ENCODE data around the gene PCDH19. TPM values are rescaled to one million over a fixed set of nuclear protein-coding genes. Genes with fewer than 3 reads are reported as not detected.

PCDH19 gene
- total RNA-seq, 1 donor from 2014 or later = 0.20 TPM

DNA sequence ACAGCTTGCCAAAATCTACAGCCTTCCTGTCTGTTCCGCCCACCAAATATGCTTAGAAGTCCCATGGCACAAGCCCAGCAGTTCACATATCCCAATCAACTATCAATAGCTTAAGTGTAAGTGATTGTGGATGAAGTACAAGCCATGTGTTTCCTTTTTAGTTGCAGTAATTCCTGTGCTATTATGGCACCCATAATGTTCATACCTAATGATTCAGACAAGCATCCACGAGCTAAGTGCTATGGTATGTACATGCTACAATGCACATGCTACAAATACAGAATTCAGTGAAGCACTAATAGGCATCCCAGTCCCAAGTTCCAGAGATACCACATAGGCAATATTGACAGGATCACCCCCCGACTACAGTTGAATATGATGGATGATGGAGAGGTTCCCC is 94.5 kb downstream of the PCDH19 start:
- no peak for DNase-seq (ENCODE audit: low read depth in 2 of 2)

DNA sequence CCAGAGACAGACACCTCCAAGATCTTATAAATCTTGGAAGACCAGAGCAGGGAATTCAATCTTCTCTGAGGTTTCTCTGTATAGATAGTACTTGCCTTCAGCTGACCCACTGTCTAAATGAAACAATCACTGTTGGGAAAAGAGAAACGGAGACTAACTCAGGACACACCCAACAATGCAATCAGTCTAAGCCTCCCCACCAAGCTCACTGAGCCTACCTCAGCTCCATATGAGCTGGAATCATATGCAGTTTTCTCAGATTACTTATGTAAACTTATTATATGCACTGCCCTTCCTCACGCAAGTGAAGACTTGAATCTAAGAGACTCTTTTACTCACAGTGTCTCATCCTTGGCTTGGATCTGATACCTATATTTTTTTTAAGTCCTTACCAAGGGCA is 110.5 kb downstream of the PCDH19 start:
- no peak for DNase-seq (ENCODE audit: low read depth in 2 of 2)

DNA sequence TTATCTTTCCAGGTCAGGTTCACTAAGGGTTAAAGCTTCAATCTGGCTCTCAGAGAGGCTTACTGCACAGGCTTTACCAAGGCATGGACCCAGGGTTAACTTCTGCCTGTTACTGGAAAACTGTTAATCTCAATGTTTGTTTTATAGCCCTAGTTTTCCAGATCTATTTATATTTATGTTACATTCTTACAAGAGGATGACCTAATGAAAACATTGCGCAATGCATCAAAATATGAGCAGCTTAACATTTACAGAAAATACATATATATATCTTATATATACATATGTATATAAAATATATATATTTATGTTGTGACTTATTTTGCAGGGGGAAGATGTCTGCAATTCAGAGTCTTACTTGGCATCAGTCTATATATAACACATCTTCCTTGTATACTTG is 112.3 kb downstream of the PCDH19 start:
- no peak for DNase-seq (ENCODE audit: low read depth in 2 of 2)

DNA sequence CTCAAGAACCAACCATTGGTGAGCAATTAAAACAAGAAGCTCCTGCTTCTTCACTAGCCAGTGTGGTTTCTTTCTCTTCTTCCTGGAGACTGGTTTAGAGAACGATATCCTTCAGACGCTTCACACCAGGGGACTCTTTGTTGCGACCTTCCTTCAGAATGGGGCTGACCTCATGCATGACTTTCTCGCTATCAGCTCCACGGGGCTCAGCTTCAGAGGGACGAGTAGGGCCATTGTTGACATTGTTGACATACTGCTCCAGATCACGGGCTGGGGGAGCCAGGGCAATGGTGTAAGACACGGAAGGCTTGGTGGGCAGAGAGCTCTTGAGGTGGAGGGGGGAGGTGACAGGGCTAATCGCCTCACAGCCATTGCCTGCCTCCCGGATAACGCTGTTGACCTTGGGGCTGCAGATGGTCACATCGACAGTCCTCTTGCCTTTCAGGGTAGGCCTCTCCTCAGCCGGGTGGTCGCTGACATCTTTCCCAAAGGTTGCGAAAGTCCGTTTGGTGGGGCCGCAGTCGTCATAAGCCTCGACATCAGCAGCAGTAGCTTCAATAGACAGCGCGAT is 113.8 kb downstream of the PCDH19 start:
- DNase-seq (ENCODE audit: low read depth in 2 of 2) = no peak

DNA sequence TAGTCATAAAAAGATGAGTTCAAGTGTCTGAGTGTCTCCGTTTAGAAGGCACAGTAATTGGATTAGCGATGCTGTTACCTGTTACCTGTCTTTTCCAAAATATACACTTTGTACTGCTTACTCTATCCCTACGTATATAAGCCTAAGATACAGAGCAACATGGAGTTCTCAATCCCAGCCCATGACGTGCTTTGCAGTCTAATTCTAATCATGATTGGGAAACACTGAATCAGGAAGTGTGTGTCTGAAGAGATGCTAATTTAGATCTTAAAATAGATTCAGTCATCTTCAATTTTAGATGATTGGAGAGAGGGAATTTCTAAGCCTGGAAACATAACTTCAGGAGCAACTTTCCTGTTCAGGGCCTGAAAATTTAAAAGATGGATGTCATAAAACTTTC is 115.1 kb downstream of the PCDH19 start:
- DNase-seq (ENCODE audit: low read depth in 2 of 2) = no peak

DNA sequence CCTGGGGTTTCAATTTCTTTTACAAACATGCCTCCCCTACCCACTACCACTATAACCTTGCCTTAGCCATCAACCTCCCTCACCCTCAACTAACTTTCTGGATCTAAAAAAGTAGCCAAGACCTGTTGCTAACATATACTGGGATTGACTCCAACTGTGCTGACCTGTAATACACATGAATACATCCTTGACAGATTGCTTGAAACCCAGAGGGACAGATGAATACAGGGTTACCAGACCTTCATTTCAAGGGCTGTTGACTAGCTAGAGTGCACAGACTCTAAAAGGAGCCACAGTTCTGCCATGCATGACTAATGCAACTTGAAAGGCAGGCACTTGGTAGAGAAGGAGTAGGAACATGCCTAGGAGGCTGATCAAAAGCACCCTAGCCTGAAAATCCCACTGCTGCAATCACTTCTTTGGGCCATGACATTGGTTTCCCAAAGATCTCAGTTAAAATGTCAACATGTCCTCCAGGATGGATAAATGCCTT is 121.0 kb downstream of the PCDH19 start:
- no peak for DNase-seq (ENCODE audit: low read depth in 2 of 2)

DNA sequence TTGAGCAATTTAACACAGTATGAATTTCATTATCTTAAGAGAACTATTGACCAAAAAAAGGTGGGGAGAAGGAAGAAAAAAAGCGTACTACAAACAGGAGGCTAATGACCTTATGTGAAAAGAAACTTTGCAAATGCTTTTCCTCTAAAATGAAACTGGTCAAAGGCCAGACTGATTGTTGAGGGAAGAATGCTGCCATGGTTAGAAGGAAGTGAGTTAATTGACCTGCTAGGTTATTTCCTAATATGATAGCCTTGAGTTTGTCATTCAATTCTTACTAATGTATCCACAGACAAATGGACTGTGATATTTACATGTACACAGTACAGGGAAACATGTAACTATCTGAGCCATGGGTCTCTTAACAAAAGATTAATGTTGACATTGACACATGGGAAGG is 132.8 kb downstream of the PCDH19 start:
- DNase-seq (ENCODE audit: low read depth in 2 of 2) = no peak

DNA sequence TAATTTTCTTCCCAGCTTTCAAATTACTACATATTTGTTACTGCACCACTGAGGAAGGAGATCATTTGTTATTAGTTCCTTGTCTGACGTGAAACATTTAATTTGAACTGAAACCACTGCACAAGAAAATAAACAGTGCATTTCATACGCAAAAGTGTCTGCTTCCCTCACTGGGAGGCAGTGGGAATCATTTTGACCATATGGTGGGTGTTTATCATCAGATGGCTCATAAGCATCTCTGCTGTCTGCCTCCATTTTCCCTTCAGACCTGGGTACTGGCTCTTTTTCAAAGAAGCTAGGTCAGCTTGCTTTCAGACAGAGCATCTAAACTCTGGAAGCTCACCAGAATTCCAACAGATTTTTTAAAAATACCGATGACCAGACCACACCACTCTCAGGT is 135.2 kb downstream of the PCDH19 start:
- no peak for DNase-seq (ENCODE audit: low read depth in 2 of 2)

DNA sequence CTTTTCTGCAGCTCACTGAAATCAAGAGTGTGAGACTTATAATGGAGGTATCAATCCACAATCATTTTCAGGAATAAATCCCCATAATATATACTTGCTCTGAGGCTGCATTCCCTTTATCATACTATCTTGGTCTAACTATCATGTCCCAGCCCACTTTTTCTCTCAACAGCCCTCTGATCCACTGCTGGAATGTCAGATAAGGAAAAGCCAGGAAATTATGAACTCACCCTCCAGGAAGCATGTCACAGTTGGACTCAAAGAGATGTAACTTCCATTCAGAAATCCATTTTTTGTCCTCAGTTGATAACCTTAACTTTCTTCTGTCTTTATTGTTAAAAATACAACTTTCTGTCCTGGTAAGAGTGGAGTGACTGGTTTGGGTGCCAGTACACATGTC is 144.9 kb downstream of the PCDH19 start:
- peak in 1 of 2 donors; percentile 12 for DNase-seq (ENCODE audit: low read depth in 2 of 2)

DNA sequence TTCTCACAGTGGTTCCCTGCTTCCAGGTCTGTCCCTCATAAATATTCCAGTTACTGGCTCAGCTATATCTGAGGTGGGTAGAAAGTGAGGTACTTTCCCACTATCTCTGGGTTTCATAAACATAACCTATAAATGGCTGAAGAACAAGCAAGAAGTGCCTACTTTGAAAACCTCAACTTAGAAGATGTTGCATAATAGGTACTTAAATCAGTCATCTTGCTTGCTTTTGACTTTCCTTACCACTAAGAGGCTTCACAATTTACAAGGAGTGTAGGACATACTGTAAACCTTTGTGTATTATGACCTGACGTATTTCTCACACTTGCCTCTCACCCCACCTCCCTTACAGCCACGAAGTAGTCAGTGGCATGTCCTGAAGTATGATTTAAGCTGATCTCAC is 145.9 kb downstream of the PCDH19 start:
- DNase-seq (ENCODE audit: low read depth in 2 of 2) = no peak

DNA sequence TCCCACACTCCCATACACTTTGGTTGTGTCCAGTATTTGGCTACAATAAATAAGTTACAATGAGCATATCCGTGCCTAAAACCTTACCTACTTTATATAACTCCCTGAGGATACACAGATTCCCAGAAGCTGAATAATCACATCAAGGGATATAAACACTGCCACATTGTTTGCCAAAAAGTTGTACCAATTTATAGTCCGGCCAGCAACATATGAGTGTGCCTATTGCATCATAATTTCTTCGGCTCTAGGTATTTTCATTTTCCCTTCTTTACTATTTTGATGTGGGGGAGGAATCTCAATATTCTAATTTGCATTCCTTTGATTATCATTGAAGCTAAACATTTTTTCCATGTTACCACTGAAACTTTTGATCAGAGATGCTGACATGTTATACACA is 146.4 kb downstream of the PCDH19 start:
- no peak for DNase-seq (ENCODE audit: low read depth in 2 of 2)

DNA sequence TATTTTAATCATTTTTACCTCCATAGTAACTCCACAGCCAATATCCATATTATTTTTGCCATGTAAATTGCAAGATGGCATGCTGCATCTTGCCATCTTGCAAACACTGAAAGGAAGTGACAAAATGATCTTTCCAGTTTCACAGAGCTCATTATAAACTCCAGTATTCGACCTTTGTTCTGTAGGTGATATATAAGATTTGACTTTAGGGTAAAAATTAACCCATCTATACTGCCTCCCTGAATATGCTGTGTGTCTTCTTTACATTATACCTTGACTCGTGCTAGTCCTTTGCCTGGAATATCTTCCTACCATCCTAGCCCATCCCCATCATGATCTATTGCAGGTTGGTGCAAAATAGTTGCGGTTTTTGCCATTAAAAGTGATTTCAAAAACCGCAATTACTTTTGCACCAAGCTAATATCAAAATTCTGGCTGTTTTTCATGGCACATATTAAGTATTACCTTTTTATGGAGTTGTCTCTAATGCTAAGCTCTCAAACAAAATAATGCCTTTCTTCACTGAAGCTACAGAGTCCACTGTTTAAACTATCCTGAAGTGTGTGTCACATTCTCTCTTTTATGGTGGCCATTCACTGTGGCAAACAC is 161.1 kb downstream of the PCDH19 start:
- DNase-seq (ENCODE audit: low read depth in 2 of 2) = no peak

DNA sequence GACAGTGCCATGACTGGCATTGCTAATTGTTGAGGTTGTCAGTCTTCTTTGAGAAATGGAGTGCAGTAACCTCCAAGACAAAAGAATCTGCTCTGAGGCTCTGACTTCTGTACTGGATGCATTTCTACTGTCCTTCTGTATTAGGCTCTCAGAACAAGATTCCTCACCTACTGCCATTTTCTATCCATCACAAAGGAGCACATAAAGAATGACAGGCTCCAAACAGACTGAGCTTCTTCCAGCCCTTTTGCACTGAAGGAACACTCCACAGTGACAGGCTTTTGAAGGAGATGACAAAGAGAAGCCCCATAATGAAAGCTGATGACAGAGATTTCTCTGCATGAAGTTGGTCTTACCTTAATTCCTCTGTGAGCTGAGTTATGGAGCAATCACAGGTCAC is 162.2 kb downstream of the PCDH19 start:
- DNase-seq (ENCODE audit: low read depth in 2 of 2) = no peak

DNA sequence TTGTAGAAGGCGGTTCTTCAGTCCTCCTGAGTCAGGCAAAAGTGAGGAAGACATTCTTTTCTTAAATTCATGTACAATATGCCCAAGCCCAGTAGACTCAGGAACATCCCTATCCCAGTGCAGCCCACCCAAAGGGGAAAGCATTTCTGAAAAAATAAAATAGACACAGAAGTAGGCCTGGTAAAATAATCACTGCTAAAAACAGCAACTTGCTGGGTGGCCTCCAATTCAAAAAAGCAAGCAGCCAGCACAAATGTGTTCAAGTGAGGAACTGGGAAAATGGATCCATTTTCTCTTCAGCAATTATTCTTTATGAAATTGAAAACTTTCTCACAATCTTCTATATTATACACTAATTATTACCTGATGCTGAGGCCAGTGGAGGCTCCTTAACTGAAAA is 165.4 kb downstream of the PCDH19 start:
- no peak for DNase-seq (ENCODE audit: low read depth in 2 of 2)

Other genes with a start within 250 kb of the PCDH19 start
- not detected in 2 replicates for gene TNMD, start 174.7 kb upstream of the PCDH19 start, total RNA-seq
- 54.7 and 117 TPM in 2 replicates for gene TSPAN6, start 226.5 kb upstream of the PCDH19 start, total RNA-seq
- 8.1 and 8.3 TPM in 2 replicates for gene SRPX2, start 233.9 kb upstream of the PCDH19 start, total RNA-seq

All from lung microvascular endothelial cell (primary cell).